ENCODE measurements around the gene FSCN2. TPM values are rescaled to one million over a fixed set of nuclear protein-coding genes. Genes with fewer than 3 reads are reported as not detected.

FSCN2 gene
- total RNA-seq, 1 experiment from 2014 or later = 1.6 TPM

GRCh38 chr17:81487487-81488275 is 40.5 kb upstream of the FSCN2 start:
- peaks cover 32 to 35% of the 10 kb centered on the region in 2 experiments for H3K4me1 Mint-ChIP-seq
- Histone ChIP-seq H3K56ac (ENCODE audit: insufficient read length, low read depth, low read length) (no peak overlapping the region), H3K4me1 (ENCODE audit: insufficient read depth, low read length) (peaks cover 3% of the 10 kb centered on the region; the same call in 1 of the 2 replicates), H3K23ac (ENCODE audit: insufficient read length, low read depth, low read length) (no peak overlapping the region), H2BK5ac (ENCODE audit: insufficient read length, low read length) (no peak overlapping the region), H3K4me2 (ENCODE audit: insufficient read depth, insufficient read length, low read length) (no peak overlapping the region), H3K27me3 (ENCODE audit: insufficient read depth, low read length) (peaks cover 3% of the 10 kb centered on the region; the same call in 1 of the 2 replicates), H3K4ac (ENCODE audit: low read depth, low read length) (no peak overlapping the region), H3K79me2 (ENCODE audit: insufficient read depth, low read length) (no peaks in the 10 kb centered on the region), H3K27ac (ENCODE audit: insufficient read length, low read depth, low read length) (no peak overlapping the region), H3T11ph (ENCODE audit: low read length) (no peak overlapping the region), H3K9me3 (ENCODE audit: control insufficient read depth, low read depth, low read length) (no peaks in the 10 kb centered on the region), H4K5ac (ENCODE audit: insufficient read length, low read depth, low read length) (no peak overlapping the region), H3K18ac (ENCODE audit: insufficient read length, low read depth, low read length) (peak overlapping the region; percentile 83), H3K23me2 (ENCODE audit: insufficient read length, low read depth, low read length, poor library complexity, severe bottlenecking) (peaks cover 12% of the 10 kb centered on the region), H3K14ac (ENCODE audit: insufficient read depth, low read length) (peak overlapping the region; percentile 95), H4K91ac (ENCODE audit: insufficient read length, low read depth, low read length) (no peak overlapping the region), H3K9ac (ENCODE audit: extremely low read depth, insufficient read length, low read length) (no peak overlapping the region), H2BK20ac (ENCODE audit: low read depth, low read length, poor library complexity, severe bottlenecking) (no peak overlapping the region), H2AFZ (ENCODE audit: low read length) (no peak overlapping the region), H4K20me1 (ENCODE audit: control insufficient read depth, insufficient read depth, insufficient read length) (no peaks in the 10 kb centered on the region), H2BK120ac (ENCODE audit: low read depth, low read length, poor library complexity, severe bottlenecking) (no peak overlapping the region), H2BK15ac (ENCODE audit: low read depth, low read length) (no peak overlapping the region), H3K79me1 (ENCODE audit: insufficient read depth, low read depth, low read length, poor library complexity, severe bottlenecking) (no peaks in the 10 kb centered on the region), H4K8ac (replicated peaks; ENCODE audit: insufficient read length, low read depth, low read length) (no peak overlapping the region), H2BK12ac (ENCODE audit: insufficient read length, low read depth, low read length) (no peak overlapping the region), H2AK5ac (ENCODE audit: insufficient read length, low read length) (no peak overlapping the region)
- peak overlapping the region in 1 of 2 experiments; percentile 70; a peak in 3 of 5 replicates for H3K4me3 Mint-ChIP-seq
- DNase-seq = peak; percentile 81
- peaks cover 57% of the 10 kb centered on the region for H3K27me3 Mint-ChIP-seq (ENCODE audit: low read depth)
- no peak for TF ChIP-seq CTCF (conservative IDR thresholded peaks at IDR 0.05)
- no peak overlapping the region for H3K27ac Mint-ChIP-seq
- WGBS (ENCODE audit: extremely low coverage, insufficient read length, low lambda C conversion rate) = no CpG with 5 or more reads among the region's 87 CpGs
- H3K9me3 Mint-ChIP-seq = no peaks in the 10 kb centered on the region
- no peaks in the 10 kb centered on the region for H3K36me3 Mint-ChIP-seq (ENCODE audit: insufficient read depth in 1 of 3, low read depth in 3 of 3)
